ENCODE data around the gene EID2. TPM values are rescaled to one million over a fixed set of nuclear protein-coding genes. Genes with fewer than 3 reads are reported as not detected.

The EID2 gene
- total RNA-seq, 1 donor from 2014 or later, result 9.9 TPM

Other genes starting within 250 kb of the EID2 start
- gene IFNL1, start 243.8 kb downstream of the EID2 start, total RNA-seq, result not detected
- 0.35 TPM for gene LRFN1, start 219.3 kb downstream of the EID2 start, total RNA-seq
- gene GMFG, start 204.1 kb downstream of the EID2 start, total RNA-seq, result 18.5 TPM
- 50.7 TPM for gene SAMD4B, start 197.7 kb downstream of the EID2 start, total RNA-seq
- gene PAF1, start 149.1 kb downstream of the EID2 start, total RNA-seq, result 34.8 TPM
- 22.2 TPM for gene MED29, start 148.8 kb downstream of the EID2 start, total RNA-seq
- 53.0 TPM for gene ZFP36, start 133.3 kb downstream of the EID2 start, total RNA-seq
- 11.6 TPM for gene PLEKHG2, start 127.5 kb downstream of the EID2 start, total RNA-seq
- gene RPS16, start 104.2 kb downstream of the EID2 start, total RNA-seq, result 1,154 TPM
- gene SUPT5H, start 94.6 kb downstream of the EID2 start, total RNA-seq, result 85.8 TPM
- 75.3 TPM for gene TIMM50, start 59.3 kb downstream of the EID2 start, total RNA-seq
- not detected for gene DLL3, start 41.2 kb downstream of the EID2 start, total RNA-seq
- not detected for gene SELENOV, start 25.0 kb downstream of the EID2 start, total RNA-seq
- 2.0 TPM for gene EID2B, start 7.3 kb downstream of the EID2 start, total RNA-seq
- not detected for gene LGALS13, start 62.4 kb upstream of the EID2 start, total RNA-seq
- gene LGALS16, start 115.8 kb upstream of the EID2 start, total RNA-seq, result not detected
- gene LGALS14, start 164.3 kb upstream of the EID2 start, total RNA-seq, result not detected
- gene CLC, start 197.9 kb upstream of the EID2 start, total RNA-seq, result not detected
- not detected for gene LEUTX, start 238.7 kb upstream of the EID2 start, total RNA-seq

Measured in left ventricle myocardium superior (tissue), 1 donor.